M059J (cell line): Measurements from ENCODE around the gene TMEM260. TPM values are rescaled to one million over a fixed set of nuclear protein-coding genes. Genes with fewer than 3 reads are reported as not detected.
"Not testable (repeated sequence)": the region's sequence is repeated elsewhere in the genome, so short reads cannot be mapped to it uniquely, and the experiment has no call there.

Experiments
- DNase-seq: peaks from one replicate; pipeline ENCODE4 v3.0.0-alpha.2; 2012; ENCODE audit warnings: low read depth
- total RNA-seq: library from RNA; depleted of rRNA; stranded (reverse); fragments of >200 nt; shearing (Covaris generic); gene quantifications from 2 replicates; pipeline ENCODE4 v1.2.3, GENCODE V29; 2014; rRNA removed

Gene TMEM260
- total RNA-seq, 1 experiment from 2014 or later = 13.6 TPM

DNA sequence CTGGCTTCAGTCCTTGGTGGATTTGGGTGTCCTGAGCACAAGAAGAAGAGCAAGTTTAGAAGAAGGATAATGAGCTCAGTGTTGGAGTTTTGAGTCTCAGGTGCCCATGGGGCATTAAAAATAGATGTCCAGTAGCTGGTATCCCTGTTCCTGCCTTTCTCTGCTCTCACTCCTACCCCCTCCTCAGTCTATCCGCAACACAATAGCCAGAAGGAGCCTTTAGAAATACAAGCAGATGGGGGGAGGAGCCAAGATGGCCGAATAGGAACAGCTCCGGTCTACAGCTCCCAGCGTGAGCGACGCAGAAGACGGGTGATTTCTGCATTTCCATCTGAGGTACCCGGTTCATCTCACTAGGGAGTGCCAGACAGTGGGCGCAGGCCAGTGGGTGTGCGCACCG is 87.7 kb downstream of the TMEM260 start:
- DNase-seq = not testable (repeated sequence)

DNA sequence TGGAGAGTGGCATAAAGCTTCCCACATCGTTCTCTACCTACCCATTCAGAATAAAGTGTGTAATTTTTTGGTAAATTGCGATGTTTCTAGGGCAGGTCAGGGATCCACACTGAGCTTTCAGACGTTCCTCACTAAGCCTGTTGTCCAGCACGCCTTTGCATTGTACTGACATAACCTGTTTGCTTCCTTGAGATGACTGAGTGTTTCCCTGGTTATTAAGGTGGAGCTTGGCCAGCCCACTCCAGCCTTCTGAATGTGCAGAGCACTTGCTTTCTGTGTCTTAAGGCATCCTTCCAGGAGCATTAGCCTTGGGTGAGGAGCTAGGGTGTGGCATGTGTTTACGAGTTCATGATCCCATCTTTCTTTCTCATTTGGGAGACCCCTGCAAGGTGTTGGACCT is 96.4 kb downstream of the TMEM260 start:
- DNase-seq = no peak

DNA sequence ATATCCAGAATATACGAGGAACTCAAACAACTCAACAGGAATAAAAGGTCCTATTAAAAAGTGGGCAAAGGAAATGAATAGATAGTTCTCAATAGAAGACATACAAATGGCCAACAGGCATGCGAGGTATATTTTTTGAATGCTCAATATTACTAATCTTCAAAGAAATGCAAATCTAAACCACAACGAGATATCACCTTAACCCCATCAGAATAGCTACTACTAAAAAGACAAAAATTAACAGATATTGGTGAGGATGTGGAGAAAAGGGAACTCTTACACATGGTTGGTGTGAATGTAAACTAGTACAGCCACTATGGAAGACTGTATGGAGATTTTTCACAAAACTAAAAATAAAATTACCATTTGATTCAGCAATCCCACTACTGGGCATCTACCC is 99.2 kb downstream of the TMEM260 start:
- DNase-seq = no peak

- no peak for DNase-seq
Measured at GRCh38 chr14:56686416-56686815, 106.8 kb downstream of the TMEM260 start.

DNA sequence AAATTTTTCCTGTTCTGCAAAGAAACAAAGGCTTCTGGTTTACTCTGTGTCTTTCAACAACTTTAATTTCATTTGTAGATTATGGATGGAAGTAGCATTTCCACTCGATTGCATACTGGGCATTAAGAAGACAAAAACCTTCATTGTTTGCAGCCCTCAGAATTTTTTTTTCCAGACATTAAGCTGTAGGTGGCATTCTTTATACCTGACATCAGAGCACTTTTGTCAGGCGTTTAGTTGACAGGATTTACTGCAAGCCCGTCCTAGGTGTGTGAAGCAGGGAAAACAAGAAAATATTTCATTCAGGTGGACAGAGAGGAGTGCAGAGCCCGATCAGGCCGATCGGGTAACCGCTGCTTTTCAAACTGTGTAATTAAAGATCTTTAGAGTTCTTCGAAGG is 107.5 kb downstream of the TMEM260 start:
- no peak for DNase-seq

DNA sequence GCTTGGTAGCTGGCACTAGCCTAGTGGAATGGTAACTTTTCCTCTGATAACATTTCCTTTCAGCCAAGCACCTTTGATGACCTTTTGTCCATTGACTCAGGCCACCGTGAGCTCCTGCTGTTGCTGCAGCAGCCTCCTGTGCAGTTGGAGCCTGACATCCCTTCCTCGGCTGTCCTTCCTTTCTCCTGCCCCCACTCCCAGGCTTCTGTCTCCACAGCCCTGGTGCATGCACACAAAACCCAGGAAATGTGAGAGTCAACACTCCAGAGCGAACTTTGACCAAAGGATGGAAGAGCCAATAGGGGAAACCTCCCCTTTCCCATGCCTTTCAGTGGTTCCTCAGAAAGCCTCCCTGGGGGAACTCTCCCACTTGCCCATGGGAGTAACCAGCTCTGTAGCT is 115.0 kb downstream of the TMEM260 start:
- DNase-seq = no peak

DNA sequence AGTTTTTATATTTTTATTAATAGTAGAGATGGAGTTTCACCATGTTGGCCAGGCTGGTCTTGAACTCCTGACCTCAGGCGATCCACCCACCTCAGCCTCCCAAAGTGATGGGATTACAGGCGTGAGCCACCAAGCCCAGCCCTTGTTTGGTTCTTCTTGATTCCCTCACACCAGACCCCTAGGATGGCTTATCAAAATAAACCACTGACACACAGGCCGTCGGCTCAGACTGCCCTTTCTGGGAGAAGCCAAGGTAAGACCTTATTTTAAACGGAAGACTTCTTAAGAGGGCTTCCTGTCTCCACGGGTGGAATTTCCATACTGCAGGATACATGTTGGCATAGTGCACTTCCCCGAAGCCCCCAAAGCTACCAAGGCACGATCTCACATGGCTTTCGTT is 115.6 kb downstream of the TMEM260 start:
- DNase-seq = not testable (repeated sequence)

Other genes with a start within 250 kb of the TMEM260 start
- gene OTX2, start 230.7 kb downstream of the TMEM260 start, total RNA-seq = not detected in 2 replicates